ENCODE results near the gene FSCN2. TPM values are rescaled to one million over a fixed set of nuclear protein-coding genes. Genes with fewer than 3 reads are reported as not detected.

Gene FSCN2
- total RNA-seq, 2 donors from 2014 or later, result 0.95 to 1.8 TPM

GRCh38 chr17:81574643-81574956, 46.4 kb downstream of the FSCN2 start:
- DNase-seq (no peak), ATAC-seq (replicated peaks in 1 of 2) (no peak)
- peaks cover 3 to 25% of the 10 kb centered on the region in 2 donors for H3K36me3 Mint-ChIP-seq (ENCODE audit: insufficient read depth in 2 of 2)
- no peaks in the 10 kb centered on the region for H3K9me3 Mint-ChIP-seq
- H3K27ac Mint-ChIP-seq, result no peak overlapping the region
- no peaks in the 10 kb centered on the region for H3K27me3 Mint-ChIP-seq (ENCODE audit: low read depth)
- H3K4me3 Mint-ChIP-seq, result no peak overlapping the region
- H3K4me1 Mint-ChIP-seq (ENCODE audit: low read depth), result peaks cover 15% of the 10 kb centered on the region

DNA sequence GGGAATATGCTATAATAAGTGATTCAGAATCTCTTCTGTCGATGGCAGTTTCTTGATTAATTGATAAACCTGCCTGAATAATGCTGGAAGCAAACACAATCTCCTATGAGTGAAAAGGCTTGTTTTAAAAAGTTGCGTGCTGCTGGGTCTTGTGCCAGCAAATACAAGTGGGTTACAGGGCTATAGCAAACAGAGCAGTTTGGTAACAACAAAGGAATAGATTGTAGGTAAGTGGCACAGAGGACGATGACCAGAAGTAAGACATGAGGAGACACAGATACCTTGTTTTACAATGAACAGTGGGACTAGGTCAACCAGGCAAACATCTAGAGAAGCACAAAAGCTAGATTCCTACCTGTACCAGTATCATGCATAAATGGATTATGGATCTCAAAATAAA, 47.7 kb downstream of the FSCN2 start:
- peaks cover 3 to 26% of the 10 kb centered on the region in 2 donors for H3K36me3 Mint-ChIP-seq (ENCODE audit: insufficient read depth in 2 of 2)
- peak overlapping the region; percentile 68 for H3K27ac Mint-ChIP-seq
- ATAC-seq (replicated peaks in 1 of 2) (no peak), DNase-seq (no peak)
- no peaks in the 10 kb centered on the region for H3K27me3 Mint-ChIP-seq (ENCODE audit: low read depth)
- no peaks in the 10 kb centered on the region for H3K9me3 Mint-ChIP-seq
- H3K4me3 Mint-ChIP-seq, result no peak overlapping the region
- H3K4me1 Mint-ChIP-seq (ENCODE audit: low read depth), result peaks cover 23% of the 10 kb centered on the region

DNA sequence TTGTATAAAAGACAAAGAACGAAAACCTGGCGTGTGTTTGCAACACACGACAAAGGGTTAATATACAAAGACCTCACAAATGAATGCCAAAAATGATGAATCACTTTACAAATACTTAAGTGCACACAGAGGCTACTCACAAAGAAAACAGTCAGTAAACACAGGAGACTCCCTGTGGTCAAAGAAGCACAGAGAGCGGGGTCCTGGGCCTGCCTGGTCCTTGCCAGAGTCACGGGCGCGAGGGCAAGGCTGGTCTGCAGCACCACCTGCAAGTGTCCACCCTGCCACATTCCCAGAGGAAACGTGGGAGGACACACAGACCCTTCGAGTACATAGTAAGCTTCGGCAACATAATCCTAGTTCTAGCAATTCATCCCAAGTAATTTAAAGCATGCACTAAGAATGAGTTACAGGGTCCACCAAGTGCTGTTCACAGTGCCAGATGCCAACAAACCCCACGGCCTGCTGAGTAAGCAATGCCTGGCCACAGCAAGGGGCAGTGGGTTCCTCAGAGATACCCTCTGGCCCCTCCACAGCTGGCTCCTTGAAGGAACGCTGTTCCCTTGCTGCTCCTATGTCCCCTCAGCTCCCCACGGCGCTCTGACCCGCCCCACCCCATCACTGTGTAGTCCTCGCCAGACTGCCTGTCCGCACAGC, 48.6 kb downstream of the FSCN2 start:
- Mint-ChIP-seq H3K36me3 (ENCODE audit: insufficient read depth in 2 of 2) (peaks cover 0 to 26% of the 10 kb centered on the region in 2 donors), H3K4me3 (no peak overlapping the region), H3K4me1 (ENCODE audit: low read depth) (peaks cover 23% of the 10 kb centered on the region), H3K27me3 (ENCODE audit: low read depth) (no peaks in the 10 kb centered on the region), H3K9me3 (no peaks in the 10 kb centered on the region), H3K27ac (no peak overlapping the region)
- ATAC-seq (replicated peaks in 1 of 2), result no peak
- no peak for DNase-seq

DNA sequence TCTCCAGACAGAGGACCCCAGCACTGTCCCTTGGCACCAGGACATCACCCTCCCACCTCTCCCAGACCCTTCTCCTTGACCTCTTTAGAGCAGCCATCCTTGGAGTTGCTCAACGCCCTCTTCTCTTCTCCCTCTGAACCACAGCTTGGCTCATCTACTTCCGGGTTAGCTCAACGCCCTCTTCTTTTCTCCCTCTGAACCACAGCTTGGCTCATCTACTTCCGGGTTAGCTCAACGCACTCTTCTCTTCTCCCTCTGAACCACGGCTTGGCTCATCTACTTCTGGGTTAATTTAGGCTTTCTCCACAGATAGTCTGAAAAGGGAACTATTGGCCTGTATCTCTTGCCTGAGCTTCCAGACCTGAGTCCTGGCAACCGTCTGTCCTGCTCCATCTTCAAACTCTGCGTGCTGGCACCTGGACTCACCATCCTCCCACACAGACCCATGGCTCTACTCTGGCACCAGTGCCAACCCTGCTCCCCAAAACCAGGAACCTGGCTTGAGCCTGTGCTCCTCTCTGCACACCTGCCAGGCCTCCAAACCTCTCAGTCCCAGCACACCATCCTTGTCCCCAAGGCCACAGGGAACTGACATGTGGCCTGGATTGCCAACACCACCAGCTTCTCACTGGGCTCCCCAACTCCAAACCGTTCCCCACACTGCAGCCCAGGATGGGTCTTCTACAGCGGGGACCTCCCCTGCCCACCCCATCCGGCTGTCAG, 49.3 kb downstream of the FSCN2 start:
- no peak overlapping the region for H3K27ac Mint-ChIP-seq
- peaks cover 0 to 24% of the 10 kb centered on the region in 2 donors for H3K36me3 Mint-ChIP-seq (ENCODE audit: insufficient read depth in 2 of 2)

GRCh38 chr17:81578038-81578441, 49.9 kb downstream of the FSCN2 start:
- Mint-ChIP-seq H3K27me3 (ENCODE audit: low read depth) (no peaks in the 10 kb centered on the region), H3K36me3 (ENCODE audit: insufficient read depth in 2 of 2) (peaks cover 0 to 22% of the 10 kb centered on the region in 2 donors), H3K9me3 (no peaks in the 10 kb centered on the region), H3K27ac (no peak overlapping the region), H3K4me1 (ENCODE audit: low read depth) (peaks cover 23% of the 10 kb centered on the region), H3K4me3 (no peak overlapping the region)
- ATAC-seq (replicated peaks in 1 of 2), result no peak
- no peak for DNase-seq

More for the DNA sequence above, 49.3 kb downstream of the FSCN2 start:
- ATAC-seq (replicated peaks in 1 of 2) (no peak), DNase-seq (no peak)
- peaks cover 23% of the 10 kb centered on the region for H3K4me1 Mint-ChIP-seq (ENCODE audit: low read depth)
- no peaks in the 10 kb centered on the region for H3K27me3 Mint-ChIP-seq (ENCODE audit: low read depth)
- no peak overlapping the region for H3K4me3 Mint-ChIP-seq
- H3K9me3 Mint-ChIP-seq, result no peaks in the 10 kb centered on the region

GRCh38 chr17:81578561-81579225, 50.5 kb downstream of the FSCN2 start:
- DNase-seq (peak; percentile 7 to 9), ATAC-seq (replicated peaks in 1 of 2) (peak; percentile 77 to 85)
- H3K9me3 Mint-ChIP-seq, result no peaks in the 10 kb centered on the region
- H3K27ac Mint-ChIP-seq, result no peak overlapping the region
- no peak overlapping the region for H3K4me3 Mint-ChIP-seq
- peaks cover 23% of the 10 kb centered on the region for H3K4me1 Mint-ChIP-seq (ENCODE audit: low read depth)
- peaks cover 0 to 23% of the 10 kb centered on the region in 2 donors for H3K36me3 Mint-ChIP-seq (ENCODE audit: insufficient read depth in 2 of 2)
- H3K27me3 Mint-ChIP-seq (ENCODE audit: low read depth), result no peaks in the 10 kb centered on the region

DNA sequence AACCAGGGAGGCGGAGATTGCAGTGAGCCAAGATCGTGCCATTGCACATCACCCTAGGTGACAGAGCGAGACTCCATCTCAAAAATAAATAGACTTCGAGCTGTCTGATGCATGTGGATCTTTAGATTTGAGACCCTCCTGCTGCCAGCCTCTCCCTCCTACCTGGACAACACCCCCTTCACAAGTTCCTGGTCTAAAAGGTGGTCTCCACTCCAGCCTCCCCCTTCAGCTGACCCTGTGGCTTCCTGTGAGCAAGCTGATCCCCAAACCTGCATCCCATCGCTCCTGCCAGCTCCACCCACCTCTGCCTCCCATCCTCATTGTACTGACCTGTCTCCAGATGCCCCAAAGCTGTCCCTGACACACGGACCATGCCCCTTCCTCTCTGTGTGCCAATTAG, 51.1 kb downstream of the FSCN2 start:
- Mint-ChIP-seq H3K27ac (no peak overlapping the region), H3K4me3 (no peak overlapping the region), H3K4me1 (ENCODE audit: low read depth) (peaks cover 23% of the 10 kb centered on the region), H3K9me3 (no peaks in the 10 kb centered on the region), H3K36me3 (ENCODE audit: insufficient read depth in 2 of 2) (peaks cover 1 to 21% of the 10 kb centered on the region in 2 donors), H3K27me3 (ENCODE audit: low read depth) (no peaks in the 10 kb centered on the region)
- DNase-seq, result no peak
- no peak for ATAC-seq (replicated peaks in 1 of 2)

DNA sequence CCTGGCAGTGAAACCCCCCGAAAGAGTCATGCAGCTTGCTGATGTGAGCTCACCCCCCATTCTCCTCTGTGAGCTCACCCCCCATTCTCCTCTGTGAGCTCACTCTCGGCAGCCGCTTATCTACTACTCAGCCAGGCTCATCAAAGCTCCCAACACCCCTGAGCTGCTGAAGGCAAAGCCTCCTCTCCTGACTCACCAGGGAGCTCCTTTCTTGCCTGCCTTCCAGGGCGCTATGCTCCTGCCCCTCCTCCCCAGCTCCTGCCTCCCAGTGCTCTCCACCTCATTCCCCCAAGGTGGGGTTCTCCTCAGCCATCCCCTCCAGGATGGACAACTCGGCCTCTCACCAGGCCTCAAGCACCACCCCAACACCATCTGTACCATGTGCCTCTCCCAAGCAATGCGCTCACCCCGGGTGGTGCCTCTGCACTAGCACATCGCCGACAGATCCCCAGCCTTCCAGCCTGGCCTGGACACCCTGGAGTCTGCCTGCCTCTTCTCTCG, 51.7 kb downstream of the FSCN2 start:
- DNase-seq (no peak), ATAC-seq (replicated peaks in 1 of 2) (no peak)
- no peaks in the 10 kb centered on the region for H3K27me3 Mint-ChIP-seq (ENCODE audit: low read depth)
- H3K9me3 Mint-ChIP-seq, result no peaks in the 10 kb centered on the region
- H3K36me3 Mint-ChIP-seq (ENCODE audit: insufficient read depth in 2 of 2), result peaks cover 1 to 21% of the 10 kb centered on the region in 2 donors
- H3K4me1 Mint-ChIP-seq (ENCODE audit: low read depth), result peaks cover 23% of the 10 kb centered on the region
- no peak overlapping the region for H3K4me3 Mint-ChIP-seq
- no peak overlapping the region for H3K27ac Mint-ChIP-seq

DNA sequence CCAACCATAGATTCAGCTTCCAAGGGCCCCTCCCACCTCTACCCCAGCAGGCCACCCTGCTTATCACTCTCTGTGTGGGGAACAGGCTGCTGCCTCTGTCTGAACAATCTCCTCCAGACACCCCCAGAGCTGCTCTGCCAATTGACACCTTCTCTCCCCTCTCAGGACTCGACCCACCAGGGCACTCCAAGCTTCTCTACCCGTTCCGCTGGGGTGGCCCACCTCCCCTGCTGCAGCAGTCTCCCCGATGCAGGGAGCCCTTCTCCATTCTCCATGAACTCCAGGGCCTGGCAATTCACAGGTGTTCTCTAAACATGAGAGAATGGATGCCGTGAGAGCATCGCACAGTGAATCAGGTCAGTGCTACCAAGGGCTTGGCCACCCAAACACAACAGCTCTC, 52.3 kb downstream of the FSCN2 start:
- H3K9me3 Mint-ChIP-seq, result no peaks in the 10 kb centered on the region
- ATAC-seq (replicated peaks in 1 of 2), result no peak
- no peaks in the 10 kb centered on the region for H3K27me3 Mint-ChIP-seq (ENCODE audit: low read depth)
- H3K4me3 Mint-ChIP-seq, result no peak overlapping the region
- peaks cover 23% of the 10 kb centered on the region for H3K4me1 Mint-ChIP-seq (ENCODE audit: low read depth)
- peaks cover 1 to 26% of the 10 kb centered on the region in 2 donors for H3K36me3 Mint-ChIP-seq (ENCODE audit: insufficient read depth in 2 of 2)
- no peak for DNase-seq
- no peak overlapping the region for H3K27ac Mint-ChIP-seq

DNA sequence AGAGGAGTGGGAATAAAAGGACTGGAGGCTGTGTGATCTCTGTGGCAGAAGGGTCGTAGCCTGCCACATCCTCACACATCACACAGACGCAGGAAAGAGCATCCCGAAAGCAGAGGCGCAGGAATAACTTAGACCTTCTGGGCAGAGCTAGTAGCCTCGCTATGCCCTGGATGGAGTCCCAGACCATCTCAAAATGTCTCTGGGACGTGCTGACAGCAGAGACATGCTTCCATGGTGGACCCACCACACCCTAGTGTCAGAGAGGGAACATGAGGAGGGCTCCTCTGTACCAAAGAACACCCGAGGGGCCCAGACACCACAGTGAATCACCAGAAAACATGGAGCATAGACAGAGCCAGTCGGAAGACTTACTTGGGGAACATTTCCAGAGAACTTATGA, 53.6 kb downstream of the FSCN2 start:
- no peak overlapping the region for H3K4me3 Mint-ChIP-seq
- no peak overlapping the region for H3K27ac Mint-ChIP-seq
- H3K9me3 Mint-ChIP-seq, result no peaks in the 10 kb centered on the region
- no peak for ATAC-seq (replicated peaks in 1 of 2)
- peaks cover 1 to 25% of the 10 kb centered on the region in 2 donors for H3K36me3 Mint-ChIP-seq (ENCODE audit: insufficient read depth in 2 of 2)
- H3K4me1 Mint-ChIP-seq (ENCODE audit: low read depth), result peaks cover 23% of the 10 kb centered on the region
- DNase-seq, result no peak
- no peaks in the 10 kb centered on the region for H3K27me3 Mint-ChIP-seq (ENCODE audit: low read depth)

DNA sequence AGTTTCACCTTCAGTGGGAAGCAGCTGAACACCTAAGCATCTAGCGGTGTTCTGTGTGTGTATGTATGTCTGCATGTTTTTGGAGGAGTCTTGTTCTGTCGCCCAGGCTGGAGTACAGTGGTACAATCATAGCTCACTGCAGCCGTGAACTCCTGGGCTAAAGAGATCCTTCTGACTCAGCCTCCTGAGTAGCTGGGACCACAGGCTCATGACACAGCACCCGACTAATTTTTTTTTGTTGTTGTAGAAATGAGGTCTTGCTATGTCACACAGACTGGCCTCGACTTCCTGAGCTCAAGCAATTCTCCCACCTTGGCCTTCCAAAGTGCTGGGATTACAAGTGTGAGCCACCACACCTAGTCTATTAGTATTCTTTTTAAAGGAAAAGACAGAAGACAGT, 54.2 kb downstream of the FSCN2 start:
- H3K4me3 Mint-ChIP-seq, result no peak overlapping the region
- H3K27me3 Mint-ChIP-seq (ENCODE audit: low read depth), result no peaks in the 10 kb centered on the region
- ATAC-seq (replicated peaks in 1 of 2) (no peak), DNase-seq (no peak)
- peaks cover 23% of the 10 kb centered on the region for H3K4me1 Mint-ChIP-seq (ENCODE audit: low read depth)
- H3K9me3 Mint-ChIP-seq, result no peaks in the 10 kb centered on the region
- peaks cover 1 to 24% of the 10 kb centered on the region in 2 donors for H3K36me3 Mint-ChIP-seq (ENCODE audit: insufficient read depth in 2 of 2)
- H3K27ac Mint-ChIP-seq, result no peak overlapping the region

DNA sequence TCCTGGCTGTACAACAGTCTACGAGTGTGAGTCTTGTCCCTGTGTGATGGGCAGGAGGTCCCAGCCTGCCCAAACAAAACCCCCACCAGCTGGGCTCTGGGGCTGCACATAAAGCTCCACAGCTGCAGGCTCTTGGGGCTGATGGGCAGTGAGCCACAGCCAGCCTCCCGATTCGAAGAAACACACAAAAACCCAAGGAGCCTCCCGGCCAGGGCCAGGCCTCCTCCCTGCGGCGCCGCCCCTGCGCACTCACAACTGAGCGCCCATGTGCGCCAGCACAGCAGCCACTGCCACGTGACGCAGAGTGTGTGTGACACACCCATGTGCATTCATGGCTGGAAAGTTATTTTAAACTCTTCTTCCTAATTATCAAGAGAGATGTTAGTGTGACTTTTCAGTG, 54.6 kb downstream of the FSCN2 start:
- no peaks in the 10 kb centered on the region for H3K27me3 Mint-ChIP-seq (ENCODE audit: low read depth)
- peak overlapping the region; percentile 75 for H3K27ac Mint-ChIP-seq
- no peaks in the 10 kb centered on the region for H3K9me3 Mint-ChIP-seq
- ATAC-seq (replicated peaks in 1 of 2) (no peak), DNase-seq (no peak)
- H3K36me3 Mint-ChIP-seq (ENCODE audit: insufficient read depth in 2 of 2), result peaks cover 1 to 21% of the 10 kb centered on the region in 2 donors
- H3K4me1 Mint-ChIP-seq (ENCODE audit: low read depth), result peaks cover 23% of the 10 kb centered on the region
- H3K4me3 Mint-ChIP-seq, result no peak overlapping the region

- Mint-ChIP-seq H3K27ac (peak overlapping the region; percentile 51), H3K4me1 (ENCODE audit: low read depth) (peaks cover 17% of the 10 kb centered on the region), H3K9me3 (no peaks in the 10 kb centered on the region), H3K27me3 (ENCODE audit: low read depth) (no peaks in the 10 kb centered on the region), H3K36me3 (ENCODE audit: insufficient read depth in 2 of 2) (peaks cover 6 to 18% of the 10 kb centered on the region in 2 donors), H3K4me3 (no peak overlapping the region)
- DNase-seq (no peak), ATAC-seq (replicated peaks in 1 of 2) (no peak)
These were observed 55.6 kb downstream of the FSCN2 start for GRCh38 chr17:81583589-81584342.

All from activated T-cell treated with anti-CD3 and anti-CD28 coated beads, Interleukin-2, amount 50 U/mL, for 72 hours (primary cell).